NAMALWA (cell line): ENCODE data around the gene TMCC3.
"Not testable (repeated sequence)": the region's sequence is repeated elsewhere in the genome, so short reads cannot be mapped to it uniquely, and the experiment has no call there.

Source experiments
- DNase-seq: peaks from one replicate; pipeline ENCODE4 v3.0.0-alpha.2; 2015; ENCODE audit warnings: low spot score

TMCC3 gene

DNA sequence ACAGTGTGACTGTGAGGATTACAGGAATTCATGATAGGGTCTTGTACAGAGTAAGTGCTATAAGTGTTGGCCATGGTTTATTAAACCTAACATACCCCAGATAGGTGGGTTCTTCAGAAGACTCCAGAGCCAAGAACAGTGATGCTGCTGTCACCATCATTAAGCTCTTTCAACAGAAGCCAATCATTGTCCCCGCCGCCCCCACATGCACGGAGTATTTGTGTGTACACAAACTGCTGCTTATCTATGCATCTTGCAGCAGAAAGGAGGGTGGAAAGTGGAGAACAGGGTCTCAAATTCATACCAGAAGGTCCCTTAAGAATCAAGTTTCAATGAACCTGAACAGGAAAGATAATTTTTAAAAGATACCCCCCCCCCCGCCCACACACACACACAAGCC lies 51.2 kb downstream of the TMCC3 start:
- DNase-seq: no peak

DNA sequence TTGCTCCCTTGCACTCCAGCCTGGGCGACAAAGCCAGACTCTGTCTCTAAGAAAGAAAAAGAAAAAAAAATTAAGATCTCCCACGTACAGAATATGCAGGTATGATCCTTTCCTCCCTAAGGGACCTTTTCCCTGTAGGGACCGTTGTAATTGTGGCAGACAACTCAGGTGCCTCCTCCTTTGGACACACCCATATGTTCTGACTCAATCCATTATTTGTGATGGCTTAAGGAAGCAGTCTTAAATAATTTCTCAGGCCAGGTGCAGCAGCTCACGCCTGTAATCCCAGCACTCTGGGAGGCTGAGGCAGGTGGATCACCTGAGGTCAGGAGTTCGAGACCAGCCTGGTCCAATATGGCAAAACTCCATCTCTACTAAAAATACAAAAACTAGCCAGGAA lies 53.1 kb downstream of the TMCC3 start:
- DNase-seq: no peak

DNA sequence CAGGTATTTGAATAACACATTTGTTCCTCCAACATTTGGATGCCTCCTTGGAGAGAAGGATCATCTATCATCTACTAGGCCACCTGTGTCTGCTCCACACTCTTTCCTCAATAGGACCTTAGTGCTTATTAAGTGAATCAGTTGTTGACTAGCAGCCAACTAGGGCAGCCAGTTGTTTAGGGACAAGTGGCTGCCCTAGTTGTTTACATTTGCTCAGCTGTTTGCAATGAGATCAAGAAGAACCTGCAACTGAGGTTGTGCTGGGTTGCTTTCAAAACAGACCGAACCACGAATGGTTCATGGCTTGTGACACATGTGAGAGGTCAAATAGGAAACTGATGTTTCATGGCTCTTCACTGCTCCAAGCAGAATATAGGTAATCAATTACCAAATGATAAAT lies 53.8 kb downstream of the TMCC3 start:
- no peak for DNase-seq

DNA sequence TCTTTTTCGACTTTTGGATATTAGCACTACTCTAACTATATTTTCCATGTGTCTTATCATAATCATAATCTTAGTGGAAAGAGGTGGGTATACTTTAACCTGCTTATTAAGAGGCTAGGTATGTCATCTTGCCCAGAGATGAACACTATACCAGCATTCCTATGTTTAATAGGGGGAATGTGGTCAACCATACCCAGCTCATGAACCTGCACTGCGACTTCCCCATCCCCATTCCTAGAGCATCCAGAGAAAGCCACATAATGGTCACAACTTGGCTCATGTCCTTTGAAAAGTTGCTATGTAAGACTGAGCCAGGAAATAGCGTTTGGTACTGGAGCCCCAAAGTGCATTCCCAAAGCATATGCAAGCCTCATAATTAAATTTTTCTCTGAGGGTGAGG lies 55.2 kb downstream of the TMCC3 start:
- no peak for DNase-seq

DNA sequence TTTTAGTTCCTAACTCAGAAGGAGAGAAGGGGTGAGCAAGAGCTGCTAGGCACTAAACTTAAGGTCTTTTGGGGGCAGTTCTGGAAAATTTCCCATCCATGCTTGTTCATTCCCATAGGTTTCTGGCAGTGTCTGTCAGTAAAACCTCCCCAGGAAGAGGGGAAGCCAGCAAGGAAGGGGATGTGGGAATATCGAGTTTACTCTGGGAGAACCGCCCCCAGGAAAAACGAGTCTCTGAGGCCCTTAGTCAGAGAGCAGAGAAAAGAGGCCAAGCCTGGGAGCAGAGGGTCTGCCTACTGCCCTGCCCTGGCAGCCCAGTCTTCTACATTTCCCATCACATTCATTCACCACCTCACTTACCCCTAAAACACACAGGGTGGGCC lies 55.9 kb downstream of the TMCC3 start:
- no peak for DNase-seq

DNA sequence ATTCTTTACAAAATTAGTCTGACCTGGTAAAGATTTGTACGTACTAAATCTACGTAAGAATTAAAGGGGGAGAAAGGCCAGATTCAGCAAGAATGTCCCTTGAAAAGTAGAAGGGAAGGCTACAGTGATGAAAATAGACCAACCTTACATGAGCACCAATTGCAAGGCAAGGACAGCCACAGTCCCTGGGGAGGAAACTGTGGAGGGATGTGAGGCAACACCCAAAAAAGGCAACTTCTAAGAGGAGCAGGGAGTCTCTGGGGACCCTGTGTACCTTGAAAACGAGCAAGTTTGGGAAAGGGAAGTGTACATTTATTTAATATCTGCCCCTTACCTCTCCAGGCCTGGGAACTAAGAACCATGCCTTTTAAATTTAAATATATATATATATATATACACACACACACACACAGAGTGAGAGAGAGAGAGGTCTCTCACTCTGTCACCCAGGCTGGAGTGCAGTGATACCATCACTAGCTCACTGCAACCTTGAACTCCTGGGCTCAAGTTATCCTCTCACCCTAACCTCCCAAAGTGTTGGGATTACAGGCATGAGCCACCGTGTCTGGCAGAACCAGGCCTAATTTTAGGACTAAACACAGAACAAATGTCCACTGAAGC lies 56.4 kb downstream of the TMCC3 start:
- no peak for DNase-seq

DNA sequence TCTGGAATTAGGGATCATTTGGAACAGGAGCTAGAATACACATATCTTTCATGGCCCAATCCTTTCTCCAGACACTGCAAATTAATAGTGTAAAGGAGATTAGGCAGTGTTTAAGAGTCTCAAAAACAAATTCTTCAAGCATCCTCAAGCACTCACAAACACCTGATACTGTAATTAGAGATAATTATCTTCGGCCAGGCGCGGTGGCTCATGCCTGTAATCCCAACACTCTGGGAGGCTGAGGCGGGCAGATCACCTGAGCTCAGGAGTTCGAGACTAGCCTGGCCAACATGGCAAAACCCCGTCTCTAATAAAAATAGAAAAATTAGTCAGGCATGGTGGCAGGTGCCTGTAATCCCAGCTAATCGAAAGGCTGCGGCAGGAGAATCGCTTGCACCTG lies 57.6 kb downstream of the TMCC3 start:
- DNase-seq: not testable (repeated sequence)

DNA sequence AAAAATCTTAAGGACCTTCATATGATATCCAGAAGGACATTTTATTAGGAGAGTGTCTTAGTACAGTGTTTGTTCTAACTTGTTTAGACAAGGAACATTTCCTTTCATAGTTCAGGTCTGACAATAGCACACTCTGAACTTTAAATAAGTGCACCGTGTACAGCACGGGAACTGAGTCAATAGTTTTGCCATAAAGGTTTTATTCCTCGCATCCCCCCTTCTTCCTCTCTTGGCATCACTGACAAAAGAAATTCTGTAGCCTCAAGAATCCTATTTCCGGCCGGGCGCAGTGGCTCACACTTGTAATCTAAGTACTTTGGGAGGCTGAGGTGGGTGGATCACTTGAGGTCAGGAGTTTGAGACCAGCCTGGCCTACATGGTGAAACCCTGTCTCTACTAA lies 58.3 kb downstream of the TMCC3 start:
- no peak for DNase-seq

DNA sequence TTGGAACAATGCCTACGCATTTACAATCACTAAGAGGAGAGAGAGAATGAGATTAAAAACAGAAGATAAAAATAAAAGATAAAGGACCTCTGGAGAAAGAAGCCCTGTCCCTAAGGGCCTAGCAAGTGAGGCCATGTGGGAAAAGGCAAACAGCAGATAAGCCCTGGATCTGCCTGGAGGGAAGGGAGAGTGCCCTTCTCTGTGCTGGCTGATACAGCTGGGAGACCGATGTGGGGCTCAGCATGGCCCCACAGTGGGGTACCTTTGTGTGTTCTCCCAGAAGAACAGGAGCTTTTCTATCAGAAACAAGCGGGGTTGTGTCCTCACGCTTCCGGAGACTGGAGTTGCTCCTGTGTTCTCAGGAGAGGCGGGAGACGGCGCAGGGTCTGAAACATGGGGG lies 59.9 kb downstream of the TMCC3 start:
- no peak for DNase-seq

DNA sequence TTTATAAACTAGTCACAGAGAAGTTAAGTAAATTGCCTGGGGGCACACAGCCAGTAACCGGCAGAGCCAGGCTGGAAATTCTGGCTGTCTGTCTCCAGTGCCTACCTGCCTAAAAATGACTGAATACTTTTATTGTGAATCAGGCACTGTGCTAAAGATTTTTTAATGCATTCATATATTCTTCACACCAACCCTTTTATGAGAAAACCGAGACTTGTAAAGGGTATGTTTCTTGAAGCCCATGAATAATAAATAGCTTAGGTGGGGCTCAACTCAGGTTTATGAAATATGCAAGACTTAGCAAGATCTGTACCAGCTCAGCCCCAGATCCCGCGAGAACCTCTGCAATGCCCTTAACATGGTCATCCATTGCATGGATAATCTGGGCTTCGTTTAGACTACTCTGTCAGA lies 60.8 kb downstream of the TMCC3 start:
- DNase-seq: no peak

DNA sequence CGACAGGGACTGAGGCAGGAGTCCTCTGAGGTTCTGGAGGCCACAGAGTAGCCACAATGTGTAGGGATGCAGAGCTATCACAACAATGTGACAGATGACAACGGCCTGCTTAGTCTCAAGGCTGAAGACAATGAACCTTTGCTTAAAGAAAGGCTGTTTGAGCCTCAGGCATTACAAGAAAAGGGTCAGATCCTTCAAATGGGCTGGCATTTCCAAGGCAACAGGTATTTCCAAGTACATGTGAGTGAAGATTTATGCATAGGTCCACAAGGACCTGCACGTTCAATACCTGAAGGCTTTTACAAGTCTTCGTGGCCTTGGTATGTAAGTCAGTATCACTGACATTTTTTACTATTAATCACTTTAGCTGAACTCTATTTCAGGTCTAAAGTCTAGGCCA lies 62.0 kb downstream of the TMCC3 start:
- DNase-seq: no peak

DNA sequence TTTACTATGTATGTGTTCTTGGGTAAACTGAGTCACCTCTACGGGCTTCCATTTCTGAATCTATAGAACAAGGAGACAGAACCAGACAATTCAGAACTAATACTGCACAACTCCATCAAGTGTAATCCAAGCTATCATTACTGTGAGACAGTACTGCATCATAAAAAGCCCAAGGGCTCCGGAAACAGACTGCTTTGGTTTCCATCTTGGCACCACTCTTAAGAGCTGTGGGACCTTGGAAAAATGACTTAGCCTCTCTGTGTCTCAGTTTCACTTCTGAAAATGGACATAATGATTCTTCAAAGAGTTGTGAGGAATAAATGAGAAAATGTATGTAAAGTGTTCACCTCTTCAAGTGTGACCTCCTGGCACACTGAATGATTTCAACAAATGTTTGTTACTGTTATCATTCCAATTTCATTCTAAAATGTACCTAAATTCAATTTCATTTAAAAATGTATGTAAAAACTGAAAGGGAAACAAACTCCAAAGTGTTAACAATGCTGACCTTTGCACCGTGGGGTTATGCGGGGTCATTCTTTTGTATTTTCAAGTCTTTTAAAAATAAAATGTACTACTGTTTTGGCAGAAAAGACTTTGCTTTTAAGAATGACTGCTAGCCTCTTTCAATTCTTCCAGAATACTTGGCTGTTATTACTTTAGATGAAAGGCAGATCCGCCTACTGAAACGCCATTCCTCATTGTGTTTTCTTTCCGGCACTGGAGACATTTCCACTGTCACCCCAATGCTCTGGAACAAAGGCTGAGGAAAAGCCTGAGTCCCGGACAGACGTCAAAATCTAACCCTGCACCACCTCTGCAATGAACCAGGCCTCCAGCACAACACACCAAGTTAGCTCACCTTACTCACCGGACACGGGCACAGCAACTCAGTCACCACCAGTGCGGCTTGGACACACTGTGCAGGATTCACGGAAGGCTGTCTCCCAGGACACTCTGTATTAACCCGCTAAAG lies 62.8 kb downstream of the TMCC3 start:
- DNase-seq: no peak

DNA sequence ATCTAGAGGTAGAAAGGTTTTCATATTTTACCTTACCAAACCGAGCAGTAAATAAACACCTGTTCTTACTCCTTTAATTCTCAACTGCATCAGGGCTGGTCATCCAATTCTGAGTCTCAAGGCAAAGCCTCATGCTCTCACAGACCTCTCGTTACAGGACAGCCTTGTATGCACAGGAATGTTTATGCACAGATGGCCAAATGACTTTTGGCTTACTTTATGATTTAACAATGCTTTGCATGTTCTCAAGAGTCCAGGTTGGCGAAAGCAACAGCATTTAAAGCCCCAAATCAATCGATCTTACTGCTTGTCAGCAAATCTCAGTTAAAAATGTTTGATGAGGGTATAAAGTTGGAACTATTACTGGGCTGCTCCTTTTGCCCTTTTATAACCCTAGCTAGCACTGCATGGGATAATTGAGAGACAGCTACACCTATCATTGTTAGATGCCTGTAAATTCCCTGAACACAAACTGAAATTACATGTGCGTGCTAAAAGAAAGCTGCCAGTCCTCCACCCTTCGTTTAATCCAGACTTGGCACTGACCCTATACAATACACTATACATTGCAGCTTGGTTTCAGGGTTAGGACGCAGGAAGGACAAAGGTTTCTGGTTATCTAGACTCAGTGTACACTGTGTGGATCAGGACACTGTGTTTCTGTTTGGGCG lies 63.6 kb downstream of the TMCC3 start:
- no peak for DNase-seq

DNA sequence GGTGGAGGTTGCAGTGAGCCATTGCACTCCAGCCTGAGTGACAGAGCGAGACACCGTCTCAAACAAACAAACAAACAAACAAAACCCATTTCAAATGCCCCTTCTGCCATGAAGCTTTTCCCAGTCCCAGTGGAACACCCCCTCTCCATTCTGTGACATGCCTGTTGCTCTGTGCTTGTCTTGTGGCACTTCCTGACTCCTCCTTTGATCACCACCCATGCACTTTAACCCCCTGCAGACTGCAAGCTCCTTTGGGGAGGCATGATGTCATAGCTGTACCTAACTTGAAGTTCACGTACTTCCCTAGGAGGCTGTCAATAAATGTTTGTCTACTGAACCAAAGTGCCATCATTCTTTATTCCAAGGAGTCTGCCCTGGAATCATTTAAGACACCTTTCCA lies 64.7 kb downstream of the TMCC3 start:
- DNase-seq: no peak

DNA sequence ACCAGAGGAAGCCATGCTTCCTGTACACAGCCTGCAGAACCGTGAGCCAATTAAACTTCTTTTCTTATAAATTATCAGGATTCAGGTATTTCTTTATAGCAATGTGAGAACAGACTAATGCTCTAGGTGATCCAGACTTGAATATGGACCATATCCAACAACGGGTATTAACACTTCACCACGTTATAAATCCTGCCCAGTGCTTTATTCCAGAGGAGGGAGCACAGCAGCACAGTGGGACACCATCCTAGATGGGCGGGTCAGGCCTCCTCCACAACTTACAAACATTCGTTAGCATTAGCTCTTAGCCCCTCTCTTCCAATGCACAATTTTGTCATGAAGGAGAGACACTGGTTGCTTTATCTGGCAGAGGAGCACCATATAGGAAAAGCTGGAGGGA lies 66.0 kb downstream of the TMCC3 start:
- no peak for DNase-seq

DNA sequence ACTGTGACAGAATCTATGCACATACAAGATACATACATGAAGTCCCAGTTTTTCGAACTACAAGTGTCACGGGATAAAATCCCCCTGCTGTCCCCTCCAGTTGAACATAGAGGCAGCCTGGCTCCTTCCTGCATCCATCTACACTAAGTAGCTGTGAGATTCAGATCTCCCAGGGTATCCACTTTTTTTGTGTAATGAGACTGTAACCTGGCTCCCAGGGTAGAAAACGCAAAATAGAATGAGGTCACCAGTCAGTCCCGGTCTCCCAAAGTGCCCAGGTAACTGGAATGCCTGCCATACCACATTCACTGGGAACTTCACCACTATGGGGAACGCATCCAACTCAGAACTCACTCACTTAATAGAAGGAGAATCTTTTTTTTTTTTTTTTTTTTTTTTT lies 67.8 kb downstream of the TMCC3 start:
- DNase-seq: no peak

DNA sequence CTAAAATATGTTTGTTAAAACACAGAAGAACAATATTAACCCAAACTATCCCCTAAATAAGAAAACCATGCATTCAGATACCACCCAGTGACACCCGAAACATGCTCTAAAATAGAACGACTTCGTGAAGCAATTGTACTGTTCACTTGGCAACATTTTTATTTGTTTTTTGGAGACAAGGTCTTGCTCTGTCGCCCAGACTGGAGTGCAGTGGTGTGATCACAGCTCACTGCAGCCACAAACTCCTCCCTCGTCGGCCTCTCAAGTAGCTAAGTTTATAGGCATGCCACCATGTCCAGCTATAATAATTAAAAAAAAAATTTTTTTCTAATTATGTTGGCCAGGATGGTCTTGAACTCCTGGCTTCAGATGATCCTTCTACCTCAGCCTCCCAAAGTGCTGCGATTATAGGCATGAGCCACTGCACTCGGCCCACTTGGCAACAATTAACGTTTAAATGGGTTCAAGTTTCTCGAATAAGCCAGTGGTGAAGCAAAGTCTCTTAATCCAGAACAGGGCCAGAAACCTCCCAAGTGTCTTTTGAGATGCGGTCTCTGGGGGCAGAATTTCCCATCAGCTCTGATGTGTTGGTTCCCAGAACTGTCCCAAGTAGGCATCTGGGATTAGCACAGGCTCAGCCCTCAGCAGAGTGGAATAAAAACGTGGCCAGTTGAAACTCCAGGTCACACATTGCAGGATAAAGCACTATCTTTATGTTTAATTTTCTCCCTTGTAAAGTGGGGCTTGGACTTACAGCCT lies 74.5 kb downstream of the TMCC3 start:
- DNase-seq: no peak

DNA sequence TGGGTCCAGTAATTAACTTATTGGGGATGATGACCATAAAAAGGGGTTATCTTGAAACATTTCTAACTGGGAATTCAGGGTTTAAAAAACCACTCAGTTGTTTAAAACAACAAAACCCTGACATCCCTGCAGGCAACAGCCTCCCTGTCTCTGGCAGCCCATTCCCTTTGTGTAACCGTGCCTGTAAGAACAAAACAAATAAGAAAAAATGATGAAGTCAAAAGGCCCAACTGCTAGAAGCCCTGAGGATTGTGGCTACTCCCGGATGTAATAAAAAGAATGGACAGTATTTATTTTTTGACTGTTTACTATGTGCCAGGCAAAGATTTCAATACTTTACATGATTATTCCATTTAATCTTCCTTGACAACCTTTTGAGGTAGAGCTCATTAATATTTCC lies 75.3 kb downstream of the TMCC3 start:
- no peak for DNase-seq

DNA sequence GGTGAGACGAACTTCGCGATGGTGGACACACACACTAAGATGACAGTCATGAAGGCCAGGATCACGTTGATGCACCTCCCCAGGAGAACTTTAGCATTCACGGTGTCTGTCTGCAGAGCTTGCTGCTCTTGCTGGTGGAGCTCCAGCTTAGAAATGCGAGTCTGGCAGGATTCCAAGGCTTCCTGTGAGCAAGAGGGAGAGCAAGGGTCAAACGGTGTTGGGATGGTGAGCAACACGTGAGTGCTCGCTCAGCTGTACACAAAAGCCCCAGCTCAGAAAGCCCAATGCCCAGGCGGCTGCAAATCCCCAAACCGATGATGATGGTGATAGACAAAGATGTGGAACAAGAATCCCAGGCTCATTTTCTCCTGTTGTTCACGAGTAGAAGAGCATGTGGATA lies 78.8 kb downstream of the TMCC3 start:
- DNase-seq: no peak

DNA sequence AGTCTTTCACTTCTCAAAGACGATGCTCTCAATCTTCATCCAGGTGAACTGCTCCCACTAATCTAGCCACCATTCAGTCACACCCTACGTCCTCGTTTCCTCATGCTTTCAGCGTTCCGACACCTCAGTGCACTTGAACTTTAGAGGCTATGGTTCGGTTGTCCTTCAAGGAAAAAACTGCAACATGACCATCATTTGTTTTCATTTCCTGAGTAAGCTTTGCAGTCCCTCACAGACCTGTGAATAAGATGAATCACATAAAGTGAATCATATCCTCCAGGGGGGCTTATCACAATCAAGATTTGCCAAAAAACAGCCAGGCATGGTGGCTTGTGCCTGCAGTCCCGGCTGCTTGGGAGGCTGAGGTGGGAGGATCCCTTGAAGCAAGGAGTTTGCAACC lies 80.2 kb downstream of the TMCC3 start:
- no peak for DNase-seq

DNA sequence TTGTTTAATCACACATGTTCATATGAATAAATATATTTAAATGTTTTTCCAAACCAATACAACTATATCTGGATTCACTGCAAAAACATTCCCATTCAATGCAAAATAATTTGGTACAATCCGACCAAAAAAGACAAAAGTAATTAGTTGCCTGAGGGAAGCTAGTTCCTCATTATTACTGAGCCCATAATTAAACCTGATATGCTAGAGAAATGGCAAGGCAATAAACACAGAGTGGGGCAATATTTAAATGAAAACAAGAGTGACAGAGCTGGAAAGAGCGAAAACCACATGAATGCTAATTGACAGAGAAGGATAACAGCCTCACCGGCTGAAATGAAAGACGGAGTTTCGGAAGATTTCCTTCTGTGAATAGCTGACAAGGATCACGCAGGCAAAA lies 82.6 kb downstream of the TMCC3 start:
- no peak for DNase-seq

DNA sequence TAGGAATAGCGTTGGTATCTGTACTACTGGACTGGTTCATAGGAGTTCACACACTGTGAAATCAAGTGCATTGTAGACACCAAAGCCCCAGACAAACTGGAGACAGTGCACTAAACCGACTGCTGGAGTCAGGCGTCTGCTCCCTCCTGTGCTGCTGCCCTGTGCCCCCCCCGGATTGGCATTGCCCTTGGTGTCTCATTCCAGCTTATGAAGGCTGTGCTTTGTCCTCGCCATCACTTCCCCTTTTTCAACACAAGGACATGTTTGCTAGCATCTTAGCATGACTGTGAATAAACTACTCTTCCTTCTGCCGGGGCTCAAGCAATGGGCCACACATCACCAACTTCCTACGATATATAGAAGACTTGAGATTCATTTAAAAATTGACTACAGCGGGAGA lies 84.0 kb downstream of the TMCC3 start:
- no peak for DNase-seq
